SK-N-SH (cell line): ENCODE measurements around the gene ABR. TPM values are rescaled to one million over a fixed set of nuclear protein-coding genes. Genes with fewer than 3 reads are reported as not detected.

Source experiments
- CTCF ChIA-PET: fragments of 300-600, 350-600 bp; formaldehyde crosslinking; extraction: SDS; loops from one replicate; lab custom pipeline; 2021; lab: Yijun Ruan, JAX
- POLR2A ChIA-PET: fragments of 350-600 bp; sonication (Branson Sonifier 250); formaldehyde crosslinking; extraction: SDS; loops from one replicate; lab custom pipeline; 2020; ENCODE audit warnings: antibody characterized with exemption, inconsistent platforms; lab: Yijun Ruan, JAX
- DNase-seq: peaks from one replicate; pipeline ENCODE4 v3.0.0; 2012
- H2AFZ ChIP-seq: fragments of 200-600 bp; sonication (generic); 2 replicates; pipeline ENCODE4 v1.8.1; 2016; ENCODE audit warnings: antibody characterized with exemption, mild to moderate bottlenecking, low read depth
- H3F3A ChIP-seq: fragments of 200-600 bp; sonication (generic); replicated peaks from 2 replicates; pipeline ENCODE3; 2016; ENCODE audit warnings: antibody characterized with exemption, mild to moderate bottlenecking; ENCODE audit not compliant: insufficient read depth
- H3K27ac ChIP-seq, 2 experiments: fragments of 200-500 bp in 1 of 2; fragments of 200-600 bp in 1 of 2; sonication (Bioruptor generic) in 1 of 2; sonication (generic), shearing (Covaris generic) in 1 of 2; 2 replicates each; pipeline versions ENCODE4 v1.5.1 to v1.6.1; 2014 to 2016; ENCODE audit warnings: low read depth in 2 of 2, inconsistent platforms in 1 of 2, low read length in 1 of 2, mild to moderate bottlenecking in 1 of 2, mixed read lengths in 1 of 2
- H3K27me3 ChIP-seq: fragments of 200-600 bp; sonication (generic), shearing (Covaris generic); 2 replicates; pipeline ENCODE4 v1.6.1; 2016; ENCODE audit warnings: mixed run types; ENCODE audit not compliant: insufficient read depth
- H3K36me3 ChIP-seq, 2 experiments: fragments of 200-500 bp in 1 of 2; fragments of 200-600 bp in 1 of 2; sonication (Bioruptor generic) in 1 of 2; sonication (generic) in 1 of 2; replicated peaks in 1 of 2; 2 replicates each; pipeline versions ENCODE3 to v1.5.1; 2014 to 2016; ENCODE audit warnings: low read length in 1 of 2, mild to moderate bottlenecking in 1 of 2; ENCODE audit not compliant: insufficient read depth in 2 of 2, control insufficient read depth in 1 of 2
- H3K4me1 ChIP-seq, 2 experiments: fragments of 200-500 bp in 1 of 2; fragments of 200-600 bp in 1 of 2; sonication (Bioruptor generic) in 1 of 2; sonication (generic), shearing (Covaris generic) in 1 of 2; 2 replicates each; pipeline versions ENCODE4 v1.5.1 to v1.6.1; 2014 to 2016; ENCODE audit warnings: low read depth in 1 of 2, low read length in 1 of 2, mixed run types in 1 of 2; ENCODE audit not compliant: insufficient read depth in 2 of 2, control insufficient read depth in 1 of 2
- H3K4me2 ChIP-seq: fragments of 200-600 bp; sonication (generic), shearing (Covaris generic); 2 replicates; pipeline ENCODE4 v1.6.1; 2017; ENCODE audit warnings: mixed run types
- H3K4me3 ChIP-seq, 2 experiments: fragments of 200-500 bp in 1 of 2; fragments of 200-600 bp in 1 of 2; sonication (Bioruptor generic) in 1 of 2; sonication (generic), shearing (Covaris generic) in 1 of 2; 2 replicates each; pipeline versions ENCODE4 v1.5.1 to v1.8.1; 2014 to 2016; ENCODE audit warnings: low read depth in 2 of 2, inconsistent platforms in 1 of 2, low read length in 1 of 2, mild to moderate bottlenecking in 1 of 2, mixed read lengths in 1 of 2, moderate library complexity in 1 of 2
- H3K79me2 ChIP-seq: fragments of 200-600 bp; sonication (generic); 2 replicates; pipeline ENCODE4 v1.8.1; 2017; ENCODE audit warnings: mild to moderate bottlenecking; ENCODE audit not compliant: insufficient read depth
- H3K9ac ChIP-seq: fragments of 200-600 bp; sonication (generic); 2 replicates; pipeline ENCODE4 v1.6.1; 2017; ENCODE audit warnings: mixed run types
- H3K9me2 ChIP-seq: fragments of 200-600 bp; sonication (generic); 2 replicates; pipeline ENCODE4 v1.6.1; 2017; ENCODE audit warnings: mixed run types
- H3K9me3 ChIP-seq: fragments of 200-600 bp; sonication (generic); 2 replicates; pipeline ENCODE4 v1.6.1; 2017; ENCODE audit warnings: mixed run types, mild to moderate bottlenecking, moderate library complexity
- H4K20me1 ChIP-seq: fragments of 200-600 bp; sonication (generic); 2 replicates; pipeline ENCODE4 v1.6.1; 2017; ENCODE audit warnings: mild to moderate bottlenecking, mixed run types; ENCODE audit not compliant: insufficient read depth
- CHD2 ChIP-seq: fragments of 150-350 bp; IDR thresholded peaks from 2 replicates; pipeline ENCODE4 v1.6.1; 2018; ENCODE audit warnings: low read length; ENCODE audit not compliant: partially characterized antibody
- EZH2phosphoT487 ChIP-seq: fragments of 200-600 bp; sonication (generic); IDR thresholded peaks from 2 replicates; pipeline ENCODE4 v1.6.1; 2017; ENCODE audit warnings: low read depth, mixed run types, mild to moderate bottlenecking, antibody characterized with exemption, moderate library complexity, borderline replicate concordance
- FOSL2 ChIP-seq: IDR thresholded peaks from 2 replicates; pipeline ENCODE4 v1.4.0; 2012; ENCODE audit warnings: low read depth, mild to moderate bottlenecking, moderate library complexity, borderline replicate concordance
- RAD21 ChIP-seq: IDR thresholded peaks from 2 replicates; pipeline ENCODE4 v1.6.1; 2012; ENCODE audit warnings: mild to moderate bottlenecking, low read length
- RCOR1 ChIP-seq: fragments of 150-350 bp; IDR thresholded peaks from 2 replicates; pipeline ENCODE4 v1.6.1; 2017; ENCODE audit warnings: antibody characterized with exemption, low read length
- RXRA ChIP-seq: IDR thresholded peaks from 2 replicates; pipeline ENCODE4 v1.4.0; 2012; ENCODE audit warnings: low read depth, mild to moderate bottlenecking, borderline replicate concordance
- SIN3A ChIP-seq: IDR thresholded peaks from 2 replicates; pipeline ENCODE4 v1.6.1; 2012; ENCODE audit warnings: low read depth, mild to moderate bottlenecking, low read length, moderate library complexity, borderline replicate concordance
- SMC3 ChIP-seq: IDR thresholded peaks from 2 replicates; pipeline ENCODE4 v1.6.1; 2012; ENCODE audit warnings: low read depth, low read length, improper control_type of control experiment
- WGBS: methylation state at CpG from one replicate; pipeline ENCODE4 v1.1.6; 2017; ENCODE audit warnings: low lambda C conversion rate; 5-methylcytosine and 5-hydroxymethylcytosine counted together
- polyA plus RNA-seq, 3 experiments: library from polyadenylated mRNA; depleted of rRNA; stranded (reverse); fragments of >200 nt; gene quantifications; 2 replicates each; pipeline ENCODE4 v1.2.3, GENCODE V29; 2012
- TF ChIP-seq, protein P1 (sequence below): fragments of 150-350 bp; IDR thresholded peaks from 2 replicates; pipeline ENCODE4 v1.6.1; 2016; ENCODE audit warnings: mild to moderate bottlenecking, low read depth, low read length
- TF ChIP-seq, protein P2 (sequence below): IDR thresholded peaks from 2 replicates; pipeline ENCODE4 v1.6.1; 2012; ENCODE audit warnings: mild to moderate bottlenecking, low read depth, low read length, moderate library complexity
- TF ChIP-seq, protein P3 (sequence below): fragments of 200-600 bp; sonication (generic); IDR thresholded peaks from 2 replicates; pipeline ENCODE4 v1.6.1; 2017; ENCODE audit warnings: antibody characterized with exemption, mild to moderate bottlenecking, moderate library complexity
- TF ChIP-seq, protein P4 (sequence below): fragments of 150-350 bp; IDR thresholded peaks from 2 replicates; pipeline ENCODE4 v1.6.1; 2017; ENCODE audit warnings: antibody characterized with exemption, low read length, low read depth, borderline replicate concordance

ABR gene
- polyA plus RNA-seq, 1 of the 3 experiments (the other 2 are of a cell fraction): 117 TPM

DNA sequence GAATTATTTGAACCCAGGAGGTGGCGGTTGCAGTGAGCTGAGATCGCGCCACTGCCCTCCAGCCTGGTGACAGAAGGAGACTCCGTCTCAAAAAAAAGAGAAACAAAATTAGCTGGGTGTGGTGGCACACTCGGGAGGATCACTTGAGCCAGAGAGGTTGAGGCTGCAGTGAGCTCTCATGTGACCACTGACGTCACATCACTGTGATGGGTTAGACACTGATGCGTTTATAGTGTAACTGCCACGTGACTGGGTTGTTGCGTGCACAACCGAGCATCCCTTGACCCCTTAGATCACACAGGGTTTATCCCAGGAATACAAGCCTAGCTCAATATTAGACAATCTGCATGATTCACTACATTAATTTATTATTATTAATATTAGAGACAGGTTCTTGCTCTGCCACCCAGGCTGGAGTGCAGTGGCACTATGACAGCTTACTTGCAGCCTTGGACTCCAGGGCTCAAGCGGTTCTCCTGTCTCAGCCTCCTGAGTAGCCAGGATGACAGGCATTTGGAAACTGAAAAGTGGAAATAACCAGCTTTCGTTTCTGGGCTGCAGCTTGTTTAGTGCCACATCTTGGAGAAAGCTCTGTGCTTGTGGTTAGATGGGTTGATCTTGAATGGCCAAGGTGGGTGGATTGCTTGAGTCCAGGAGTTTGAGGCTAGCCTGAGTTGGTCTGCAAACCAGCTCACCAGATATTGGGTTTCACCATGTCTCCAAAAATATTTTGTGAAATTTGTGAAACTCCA is 26.4 kb upstream of the ABR start:
- peaks cover 8% of the 10 kb centered on the region for H3F3A ChIP-seq
- ChIA-PET CTCF (interaction anchor here (0.8 to 1.5 kb wide), 5 partner anchors 14 to 84 kb away, joined by 3 to 4 read pairs (median 4); no protein-coding TSS in a partner anchor), POLR2A (interaction anchor here (0.6 kb wide), 1 partner anchor 286 kb away, joined by 3 read pairs; the partner anchor contains the start of gene MYO1C)
- no peak overlapping the region for H3K4me3 ChIP-seq
- no peaks in the 10 kb centered on the region for H3K36me3 ChIP-seq
- H3K4me2 ChIP-seq: no peak overlapping the region
- no peak for DNase-seq
- 72% methylated on average over 12 of the region's 12 CpGs for WGBS
- H3K9ac ChIP-seq: no peak overlapping the region
- H3K9me3 ChIP-seq: no peaks in the 10 kb centered on the region
- no peak overlapping the region for H2AFZ ChIP-seq
- H3K9me2 ChIP-seq: no peaks in the 10 kb centered on the region
- TF ChIP-seq, protein P1, sequence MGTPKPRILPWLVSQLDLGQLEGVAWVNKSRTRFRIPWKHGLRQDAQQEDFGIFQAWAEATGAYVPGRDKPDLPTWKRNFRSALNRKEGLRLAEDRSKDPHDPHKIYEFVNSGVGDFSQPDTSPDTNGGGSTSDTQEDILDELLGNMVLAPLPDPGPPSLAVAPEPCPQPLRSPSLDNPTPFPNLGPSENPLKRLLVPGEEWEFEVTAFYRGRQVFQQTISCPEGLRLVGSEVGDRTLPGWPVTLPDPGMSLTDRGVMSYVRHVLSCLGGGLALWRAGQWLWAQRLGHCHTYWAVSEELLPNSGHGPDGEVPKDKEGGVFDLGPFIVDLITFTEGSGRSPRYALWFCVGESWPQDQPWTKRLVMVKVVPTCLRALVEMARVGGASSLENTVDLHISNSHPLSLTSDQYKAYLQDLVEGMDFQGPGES: no peak
- TF ChIP-seq RXRA (no peak), RAD21 (no peak), FOSL2 (no peak), RCOR1 (no peak), CHD2 (no peak), SIN3A (no peak), EZH2phosphoT487 (no peak), SMC3 (no peak)
- TF ChIP-seq, protein P2, sequence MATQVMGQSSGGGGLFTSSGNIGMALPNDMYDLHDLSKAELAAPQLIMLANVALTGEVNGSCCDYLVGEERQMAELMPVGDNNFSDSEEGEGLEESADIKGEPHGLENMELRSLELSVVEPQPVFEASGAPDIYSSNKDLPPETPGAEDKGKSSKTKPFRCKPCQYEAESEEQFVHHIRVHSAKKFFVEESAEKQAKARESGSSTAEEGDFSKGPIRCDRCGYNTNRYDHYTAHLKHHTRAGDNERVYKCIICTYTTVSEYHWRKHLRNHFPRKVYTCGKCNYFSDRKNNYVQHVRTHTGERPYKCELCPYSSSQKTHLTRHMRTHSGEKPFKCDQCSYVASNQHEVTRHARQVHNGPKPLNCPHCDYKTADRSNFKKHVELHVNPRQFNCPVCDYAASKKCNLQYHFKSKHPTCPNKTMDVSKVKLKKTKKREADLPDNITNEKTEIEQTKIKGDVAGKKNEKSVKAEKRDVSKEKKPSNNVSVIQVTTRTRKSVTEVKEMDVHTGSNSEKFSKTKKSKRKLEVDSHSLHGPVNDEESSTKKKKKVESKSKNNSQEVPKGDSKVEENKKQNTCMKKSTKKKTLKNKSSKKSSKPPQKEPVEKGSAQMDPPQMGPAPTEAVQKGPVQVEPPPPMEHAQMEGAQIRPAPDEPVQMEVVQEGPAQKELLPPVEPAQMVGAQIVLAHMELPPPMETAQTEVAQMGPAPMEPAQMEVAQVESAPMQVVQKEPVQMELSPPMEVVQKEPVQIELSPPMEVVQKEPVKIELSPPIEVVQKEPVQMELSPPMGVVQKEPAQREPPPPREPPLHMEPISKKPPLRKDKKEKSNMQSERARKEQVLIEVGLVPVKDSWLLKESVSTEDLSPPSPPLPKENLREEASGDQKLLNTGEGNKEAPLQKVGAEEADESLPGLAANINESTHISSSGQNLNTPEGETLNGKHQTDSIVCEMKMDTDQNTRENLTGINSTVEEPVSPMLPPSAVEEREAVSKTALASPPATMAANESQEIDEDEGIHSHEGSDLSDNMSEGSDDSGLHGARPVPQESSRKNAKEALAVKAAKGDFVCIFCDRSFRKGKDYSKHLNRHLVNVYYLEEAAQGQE: no peak
- TF ChIP-seq, protein P3, sequence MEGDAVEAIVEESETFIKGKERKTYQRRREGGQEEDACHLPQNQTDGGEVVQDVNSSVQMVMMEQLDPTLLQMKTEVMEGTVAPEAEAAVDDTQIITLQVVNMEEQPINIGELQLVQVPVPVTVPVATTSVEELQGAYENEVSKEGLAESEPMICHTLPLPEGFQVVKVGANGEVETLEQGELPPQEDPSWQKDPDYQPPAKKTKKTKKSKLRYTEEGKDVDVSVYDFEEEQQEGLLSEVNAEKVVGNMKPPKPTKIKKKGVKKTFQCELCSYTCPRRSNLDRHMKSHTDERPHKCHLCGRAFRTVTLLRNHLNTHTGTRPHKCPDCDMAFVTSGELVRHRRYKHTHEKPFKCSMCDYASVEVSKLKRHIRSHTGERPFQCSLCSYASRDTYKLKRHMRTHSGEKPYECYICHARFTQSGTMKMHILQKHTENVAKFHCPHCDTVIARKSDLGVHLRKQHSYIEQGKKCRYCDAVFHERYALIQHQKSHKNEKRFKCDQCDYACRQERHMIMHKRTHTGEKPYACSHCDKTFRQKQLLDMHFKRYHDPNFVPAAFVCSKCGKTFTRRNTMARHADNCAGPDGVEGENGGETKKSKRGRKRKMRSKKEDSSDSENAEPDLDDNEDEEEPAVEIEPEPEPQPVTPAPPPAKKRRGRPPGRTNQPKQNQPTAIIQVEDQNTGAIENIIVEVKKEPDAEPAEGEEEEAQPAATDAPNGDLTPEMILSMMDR: no peak
- TF ChIP-seq, protein P4, sequence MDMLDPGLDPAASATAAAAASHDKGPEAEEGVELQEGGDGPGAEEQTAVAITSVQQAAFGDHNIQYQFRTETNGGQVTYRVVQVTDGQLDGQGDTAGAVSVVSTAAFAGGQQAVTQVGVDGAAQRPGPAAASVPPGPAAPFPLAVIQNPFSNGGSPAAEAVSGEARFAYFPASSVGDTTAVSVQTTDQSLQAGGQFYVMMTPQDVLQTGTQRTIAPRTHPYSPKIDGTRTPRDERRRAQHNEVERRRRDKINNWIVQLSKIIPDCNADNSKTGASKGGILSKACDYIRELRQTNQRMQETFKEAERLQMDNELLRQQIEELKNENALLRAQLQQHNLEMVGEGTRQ: no peak
- peaks cover 7% of the 10 kb centered on the region for H3K27me3 ChIP-seq
- no peaks in the 10 kb centered on the region for H4K20me1 ChIP-seq
- H3K4me1 ChIP-seq: no peaks in the 10 kb centered on the region; a peak in 1 of 4 replicates
- H3K27ac ChIP-seq: no peak overlapping the region
- no peaks in the 10 kb centered on the region for H3K79me2 ChIP-seq
